HL-60 (cell line): ENCODE results near the gene TSPAN15.

ENCODE experiments used
- DNase-seq, 2 experiments: peaks; one replicate each; pipeline ENCODE4 v3.0.0-alpha.2; 2010 to 2020; ENCODE audit warnings: low read depth in 1 of 2, low spot score in 1 of 2
- H3K27ac ChIP-seq: fragments of 250-450 bp; sonication (Bioruptor Pico); replicated peaks from 2 replicates; pipeline ENCODE4 v1.5.1; 2020; ENCODE audit warnings: mild to moderate bottlenecking, moderate library complexity
- H3K27me3 ChIP-seq: fragments of 250-450 bp; sonication (Bioruptor Pico); 2 replicates; pipeline ENCODE4 v1.5.1; 2021; ENCODE audit warnings: mild to moderate bottlenecking, moderate library complexity; ENCODE audit not compliant: insufficient read depth, poor library complexity, severe bottlenecking
- H3K4me3 ChIP-seq: replicated peaks from 2 replicates; pipeline ENCODE4 v1.5.1; 2011; ENCODE audit warnings: mild to moderate bottlenecking, control low read depth, low read length; ENCODE audit not compliant: insufficient read depth
- GABPA ChIP-seq: IDR thresholded peaks from 2 replicates; pipeline ENCODE4 v1.6.1; 2012; ENCODE audit warnings: low read depth
- POLR2AphosphoS5 ChIP-seq: IDR thresholded peaks from 2 replicates; pipeline ENCODE4 v1.6.1; 2012; ENCODE audit warnings: low read depth
- SPI1 ChIP-seq: IDR thresholded peaks from 2 replicates; pipeline ENCODE4 v1.6.1; 2012; ENCODE audit warnings: low read depth, mild to moderate bottlenecking, borderline replicate concordance
- TF ChIP-seq, protein P1 (sequence below): IDR thresholded peaks from one replicate; pipeline ENCODE4 v1.5.1; 2011; ENCODE audit warnings: low read length, control low read depth, inconsistent platforms; ENCODE audit not compliant: insufficient read depth
- TF ChIP-seq, protein P2 (sequence below): IDR thresholded peaks from 2 replicates; pipeline ENCODE4 v1.6.1; 2012; ENCODE audit warnings: low read depth; ENCODE audit not compliant: insufficient replicate concordance

The TSPAN15 gene

DNA sequence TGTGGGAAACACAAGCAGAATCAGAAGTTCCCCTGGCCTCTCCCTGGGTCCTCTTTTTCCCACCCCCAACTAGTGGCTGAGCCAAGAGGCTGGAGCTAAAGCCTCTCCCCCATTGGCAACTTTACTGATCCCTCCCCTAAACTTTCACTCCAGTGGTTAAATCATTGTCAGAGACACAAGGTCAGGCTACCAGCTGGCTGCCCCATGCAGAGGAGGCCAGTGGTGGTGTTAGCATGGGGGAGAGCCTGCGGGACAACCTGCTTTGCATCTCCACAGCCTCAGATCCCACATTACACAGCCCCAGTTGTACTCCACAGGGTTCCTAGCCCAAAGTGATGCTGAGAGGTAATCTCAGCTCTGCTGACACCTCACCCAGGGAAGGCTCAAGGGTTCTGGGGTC, 101.0 kb downstream of the TSPAN15 start:
- Histone ChIP-seq H3K27ac (no peak overlapping the region), H3K4me3 (no peak overlapping the region), H3K27me3 (no peaks in the 10 kb centered on the region)
- TF ChIP-seq, protein P1, sequence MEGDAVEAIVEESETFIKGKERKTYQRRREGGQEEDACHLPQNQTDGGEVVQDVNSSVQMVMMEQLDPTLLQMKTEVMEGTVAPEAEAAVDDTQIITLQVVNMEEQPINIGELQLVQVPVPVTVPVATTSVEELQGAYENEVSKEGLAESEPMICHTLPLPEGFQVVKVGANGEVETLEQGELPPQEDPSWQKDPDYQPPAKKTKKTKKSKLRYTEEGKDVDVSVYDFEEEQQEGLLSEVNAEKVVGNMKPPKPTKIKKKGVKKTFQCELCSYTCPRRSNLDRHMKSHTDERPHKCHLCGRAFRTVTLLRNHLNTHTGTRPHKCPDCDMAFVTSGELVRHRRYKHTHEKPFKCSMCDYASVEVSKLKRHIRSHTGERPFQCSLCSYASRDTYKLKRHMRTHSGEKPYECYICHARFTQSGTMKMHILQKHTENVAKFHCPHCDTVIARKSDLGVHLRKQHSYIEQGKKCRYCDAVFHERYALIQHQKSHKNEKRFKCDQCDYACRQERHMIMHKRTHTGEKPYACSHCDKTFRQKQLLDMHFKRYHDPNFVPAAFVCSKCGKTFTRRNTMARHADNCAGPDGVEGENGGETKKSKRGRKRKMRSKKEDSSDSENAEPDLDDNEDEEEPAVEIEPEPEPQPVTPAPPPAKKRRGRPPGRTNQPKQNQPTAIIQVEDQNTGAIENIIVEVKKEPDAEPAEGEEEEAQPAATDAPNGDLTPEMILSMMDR = no peak
- TF ChIP-seq GABPA = no peak
- TF ChIP-seq SPI1 = no peak
- TF ChIP-seq, protein P2, sequence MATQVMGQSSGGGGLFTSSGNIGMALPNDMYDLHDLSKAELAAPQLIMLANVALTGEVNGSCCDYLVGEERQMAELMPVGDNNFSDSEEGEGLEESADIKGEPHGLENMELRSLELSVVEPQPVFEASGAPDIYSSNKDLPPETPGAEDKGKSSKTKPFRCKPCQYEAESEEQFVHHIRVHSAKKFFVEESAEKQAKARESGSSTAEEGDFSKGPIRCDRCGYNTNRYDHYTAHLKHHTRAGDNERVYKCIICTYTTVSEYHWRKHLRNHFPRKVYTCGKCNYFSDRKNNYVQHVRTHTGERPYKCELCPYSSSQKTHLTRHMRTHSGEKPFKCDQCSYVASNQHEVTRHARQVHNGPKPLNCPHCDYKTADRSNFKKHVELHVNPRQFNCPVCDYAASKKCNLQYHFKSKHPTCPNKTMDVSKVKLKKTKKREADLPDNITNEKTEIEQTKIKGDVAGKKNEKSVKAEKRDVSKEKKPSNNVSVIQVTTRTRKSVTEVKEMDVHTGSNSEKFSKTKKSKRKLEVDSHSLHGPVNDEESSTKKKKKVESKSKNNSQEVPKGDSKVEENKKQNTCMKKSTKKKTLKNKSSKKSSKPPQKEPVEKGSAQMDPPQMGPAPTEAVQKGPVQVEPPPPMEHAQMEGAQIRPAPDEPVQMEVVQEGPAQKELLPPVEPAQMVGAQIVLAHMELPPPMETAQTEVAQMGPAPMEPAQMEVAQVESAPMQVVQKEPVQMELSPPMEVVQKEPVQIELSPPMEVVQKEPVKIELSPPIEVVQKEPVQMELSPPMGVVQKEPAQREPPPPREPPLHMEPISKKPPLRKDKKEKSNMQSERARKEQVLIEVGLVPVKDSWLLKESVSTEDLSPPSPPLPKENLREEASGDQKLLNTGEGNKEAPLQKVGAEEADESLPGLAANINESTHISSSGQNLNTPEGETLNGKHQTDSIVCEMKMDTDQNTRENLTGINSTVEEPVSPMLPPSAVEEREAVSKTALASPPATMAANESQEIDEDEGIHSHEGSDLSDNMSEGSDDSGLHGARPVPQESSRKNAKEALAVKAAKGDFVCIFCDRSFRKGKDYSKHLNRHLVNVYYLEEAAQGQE = no peak
- no peak for TF ChIP-seq POLR2AphosphoS5
- DNase-seq = no peak

DNA sequence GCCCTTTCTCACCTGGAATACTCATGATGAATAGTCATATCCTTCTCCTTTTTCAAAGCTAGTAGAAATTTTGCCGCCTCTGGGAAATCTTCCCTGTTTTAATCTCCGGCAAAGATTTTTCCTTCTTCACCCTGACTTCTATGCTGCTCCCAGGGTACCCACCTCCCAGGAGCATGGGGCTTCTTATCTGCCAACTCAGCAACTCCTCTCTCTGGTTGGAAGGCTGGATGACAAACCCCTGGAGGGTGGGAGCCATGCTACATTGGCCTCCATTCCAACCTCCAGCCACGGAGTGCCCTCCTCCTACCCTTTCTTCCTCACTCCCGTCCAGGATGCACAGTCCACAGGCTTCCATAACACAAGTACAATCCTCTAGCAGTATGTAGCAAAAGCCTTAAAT, 102.1 kb downstream of the TSPAN15 start:
- Histone ChIP-seq H3K27ac (no peak overlapping the region), H3K27me3 (no peaks in the 10 kb centered on the region), H3K4me3 (no peak overlapping the region)
- TF ChIP-seq POLR2AphosphoS5 = no peak
- no peak for TF ChIP-seq SPI1
- TF ChIP-seq, protein P2 = no peak
- TF ChIP-seq GABPA = no peak
- TF ChIP-seq, protein P1 = no peak
- no peak for DNase-seq

DNA sequence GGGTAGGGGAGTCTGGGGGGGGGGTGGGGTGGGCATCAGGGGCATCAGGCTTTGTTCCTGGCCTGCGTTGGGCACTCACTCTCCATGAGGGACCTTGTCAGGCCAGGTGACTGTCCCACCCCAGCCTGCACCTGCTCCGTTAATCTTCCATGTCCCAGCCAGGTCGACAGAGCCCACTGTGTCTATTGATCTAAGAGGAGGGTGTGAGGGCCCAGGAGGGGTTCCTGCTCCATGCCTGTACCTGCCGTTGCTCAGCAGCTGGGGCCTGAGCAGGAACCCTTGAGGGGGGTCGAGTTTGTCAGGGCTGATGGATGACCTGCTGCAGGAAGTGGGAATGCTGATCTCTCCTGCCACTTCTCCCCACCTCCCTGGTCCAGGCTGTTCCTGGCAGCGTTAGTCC, 103.3 kb downstream of the TSPAN15 start:
- Histone ChIP-seq H3K4me3 (no peak overlapping the region), H3K27me3 (no peaks in the 10 kb centered on the region), H3K27ac (no peak overlapping the region)
- no peak for TF ChIP-seq GABPA
- no peak for TF ChIP-seq POLR2AphosphoS5
- TF ChIP-seq, protein P1 = no peak
- TF ChIP-seq, protein P2 = no peak
- TF ChIP-seq SPI1 = no peak
- DNase-seq = no peak
